AG09319 (cell line): Measurements from ENCODE around the gene DHRS3.
A peak's percentile ranks its signal among the peaks of the same experiment; 100 is the strongest.

ENCODE experiments used
- DNase-seq: peaks from one replicate; pipeline ENCODE4 v3.0.0-alpha.2; 2010; ENCODE audit warnings: low read depth; ENCODE audit errors: extremely low read depth
- TF ChIP-seq, protein P1 (sequence below): IDR thresholded peaks from 2 replicates; pipeline ENCODE4 v1.5.1; 2011; ENCODE audit warnings: low read depth, mild to moderate bottlenecking, inconsistent platforms, low read length, moderate library complexity

Gene DHRS3

DNA sequence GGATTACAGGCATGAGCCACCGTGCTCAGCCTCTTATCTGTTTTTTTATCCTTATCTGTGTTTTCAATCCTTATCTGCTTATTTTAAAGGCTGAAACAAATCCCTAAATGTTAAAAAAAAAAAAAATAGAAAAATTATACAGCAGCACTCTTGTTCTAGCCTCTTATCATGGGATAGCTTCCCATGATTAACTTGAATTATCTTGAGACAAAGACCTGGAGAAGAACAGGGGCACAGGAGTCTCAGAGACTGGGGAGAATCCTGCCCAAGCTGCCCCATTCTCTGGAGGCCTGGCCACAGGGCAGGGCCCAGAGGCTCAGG, 86.9 kb downstream of the DHRS3 start:
- DNase-seq, result no peak
- TF ChIP-seq, protein P1, sequence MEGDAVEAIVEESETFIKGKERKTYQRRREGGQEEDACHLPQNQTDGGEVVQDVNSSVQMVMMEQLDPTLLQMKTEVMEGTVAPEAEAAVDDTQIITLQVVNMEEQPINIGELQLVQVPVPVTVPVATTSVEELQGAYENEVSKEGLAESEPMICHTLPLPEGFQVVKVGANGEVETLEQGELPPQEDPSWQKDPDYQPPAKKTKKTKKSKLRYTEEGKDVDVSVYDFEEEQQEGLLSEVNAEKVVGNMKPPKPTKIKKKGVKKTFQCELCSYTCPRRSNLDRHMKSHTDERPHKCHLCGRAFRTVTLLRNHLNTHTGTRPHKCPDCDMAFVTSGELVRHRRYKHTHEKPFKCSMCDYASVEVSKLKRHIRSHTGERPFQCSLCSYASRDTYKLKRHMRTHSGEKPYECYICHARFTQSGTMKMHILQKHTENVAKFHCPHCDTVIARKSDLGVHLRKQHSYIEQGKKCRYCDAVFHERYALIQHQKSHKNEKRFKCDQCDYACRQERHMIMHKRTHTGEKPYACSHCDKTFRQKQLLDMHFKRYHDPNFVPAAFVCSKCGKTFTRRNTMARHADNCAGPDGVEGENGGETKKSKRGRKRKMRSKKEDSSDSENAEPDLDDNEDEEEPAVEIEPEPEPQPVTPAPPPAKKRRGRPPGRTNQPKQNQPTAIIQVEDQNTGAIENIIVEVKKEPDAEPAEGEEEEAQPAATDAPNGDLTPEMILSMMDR, result no peak

DNA sequence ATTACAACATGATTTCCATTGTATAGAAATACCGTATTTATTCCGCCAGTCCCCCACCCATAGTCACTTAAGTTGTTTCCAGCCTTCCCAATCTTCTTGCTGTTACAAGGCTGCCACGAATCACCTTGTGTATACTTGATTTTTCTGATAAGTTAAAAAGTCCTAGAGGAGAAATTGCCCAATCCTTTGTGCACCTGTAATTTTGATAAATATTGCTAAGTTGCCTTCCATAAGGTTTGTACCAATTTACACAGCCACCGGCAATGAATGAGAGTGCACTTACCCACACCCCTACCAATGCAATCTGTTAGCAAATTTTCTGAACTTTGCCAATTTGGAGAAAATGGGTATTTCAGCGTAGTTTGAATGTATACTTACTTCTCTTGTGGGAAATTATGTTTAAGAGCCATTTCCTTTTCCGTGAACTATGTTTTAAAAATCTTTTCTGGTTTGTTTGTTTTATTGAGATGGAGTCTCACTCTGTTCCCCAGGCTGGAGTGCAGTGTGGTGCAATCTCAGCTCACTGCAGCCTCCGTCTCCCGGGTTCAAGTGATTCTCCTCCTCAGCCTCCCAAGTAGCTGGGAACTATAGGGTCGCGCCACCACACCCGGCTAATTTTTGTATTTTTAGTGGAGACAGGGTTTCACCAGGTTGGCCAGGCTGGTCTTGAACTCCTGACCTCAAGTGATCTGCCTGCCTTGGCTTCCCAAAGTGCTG, 87.4 kb downstream of the DHRS3 start:
- DNase-seq, result no peak
- TF ChIP-seq, protein P1, result no peak

DNA sequence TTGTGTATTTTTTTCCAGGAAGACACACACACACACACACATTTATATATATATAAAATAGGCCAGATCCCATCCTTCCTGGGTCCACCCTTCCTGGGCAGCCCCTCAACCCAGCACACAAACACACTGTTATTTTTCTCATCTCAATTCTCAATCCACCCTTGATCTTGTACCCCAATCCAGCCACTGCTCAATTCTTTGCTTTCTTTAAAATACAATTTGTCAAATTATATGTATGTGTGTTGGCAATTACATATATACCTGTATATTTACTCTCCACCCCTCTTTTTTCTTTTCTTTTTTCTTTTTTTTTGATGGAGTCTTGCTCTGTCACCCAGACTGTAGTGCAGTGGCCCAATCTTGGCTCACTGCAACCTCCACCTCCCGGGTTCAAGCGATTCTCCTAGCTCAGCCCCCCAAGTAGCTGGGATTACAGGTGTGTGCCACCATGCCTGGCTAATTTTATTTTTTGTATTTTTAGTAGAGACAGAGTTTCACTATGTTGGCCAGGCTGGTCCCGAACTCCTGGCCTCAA, 88.3 kb downstream of the DHRS3 start:
- TF ChIP-seq, protein P1, result no peak

DNA sequence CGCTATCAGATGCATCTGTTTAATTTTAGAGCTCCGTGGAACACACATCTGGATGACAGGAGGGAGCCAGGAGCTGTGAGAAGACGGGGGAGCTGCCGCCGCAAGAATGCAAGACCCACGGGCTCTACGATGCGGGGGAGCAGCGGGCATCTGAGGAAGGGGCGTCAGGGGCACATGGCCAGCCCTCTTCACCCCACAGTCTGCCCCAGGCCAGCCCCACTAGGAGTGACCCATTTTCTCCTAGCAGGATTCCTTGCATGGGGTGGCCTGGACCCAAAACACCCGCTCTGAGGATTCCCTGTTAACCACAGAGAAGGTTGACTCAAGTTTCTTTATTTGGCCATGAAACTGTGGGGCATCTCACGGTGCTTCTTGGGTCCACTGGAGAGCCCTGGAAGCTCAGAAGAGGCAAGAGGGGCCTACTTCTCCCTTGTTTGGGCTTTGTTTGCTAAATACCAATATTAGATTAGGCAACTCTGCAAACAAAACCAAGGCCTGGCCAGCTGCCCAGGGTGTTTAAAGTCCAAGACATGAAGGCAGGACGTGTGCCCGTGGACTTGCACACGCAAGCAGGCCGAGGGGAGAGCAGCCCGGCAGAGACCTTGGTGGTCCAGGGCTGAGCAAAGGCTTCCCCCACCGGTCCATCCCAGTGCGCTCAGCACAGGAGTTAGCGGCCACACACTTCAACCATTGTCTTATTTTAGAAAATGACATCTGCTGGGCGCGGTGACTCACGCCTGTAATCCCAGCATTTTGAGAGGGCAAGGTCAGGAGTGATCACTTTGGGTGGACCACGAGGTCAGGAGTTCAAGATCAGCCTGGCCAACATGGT, 89.8 kb downstream of the DHRS3 start:
- TF ChIP-seq, protein P1, result no peak
- peak; percentile 76 for DNase-seq

More for the DNA sequence above, 88.3 kb downstream of the DHRS3 start:
- no peak for DNase-seq

DNA sequence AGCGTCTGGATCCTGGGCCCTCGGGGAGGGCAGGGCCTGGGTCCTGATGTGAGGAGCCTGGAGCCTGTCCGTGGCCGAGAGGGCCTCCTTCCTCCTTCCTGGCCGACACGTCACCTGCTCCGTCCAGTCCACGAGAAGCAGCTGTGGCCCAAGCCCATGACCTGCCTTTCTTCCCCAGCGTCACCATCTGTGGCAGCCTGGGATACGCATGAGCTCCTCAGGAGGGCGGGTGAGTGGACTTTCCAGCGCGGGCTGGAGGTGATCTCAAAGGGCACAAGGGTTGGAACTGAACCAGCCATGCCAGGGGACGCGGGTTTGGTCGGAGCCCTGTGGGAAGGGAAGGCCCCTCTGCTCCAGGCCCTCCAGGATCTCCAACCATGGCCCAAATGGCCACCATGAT, 90.4 kb downstream of the DHRS3 start:
- TF ChIP-seq, protein P1, result no peak
- DNase-seq, result no peak

DNA sequence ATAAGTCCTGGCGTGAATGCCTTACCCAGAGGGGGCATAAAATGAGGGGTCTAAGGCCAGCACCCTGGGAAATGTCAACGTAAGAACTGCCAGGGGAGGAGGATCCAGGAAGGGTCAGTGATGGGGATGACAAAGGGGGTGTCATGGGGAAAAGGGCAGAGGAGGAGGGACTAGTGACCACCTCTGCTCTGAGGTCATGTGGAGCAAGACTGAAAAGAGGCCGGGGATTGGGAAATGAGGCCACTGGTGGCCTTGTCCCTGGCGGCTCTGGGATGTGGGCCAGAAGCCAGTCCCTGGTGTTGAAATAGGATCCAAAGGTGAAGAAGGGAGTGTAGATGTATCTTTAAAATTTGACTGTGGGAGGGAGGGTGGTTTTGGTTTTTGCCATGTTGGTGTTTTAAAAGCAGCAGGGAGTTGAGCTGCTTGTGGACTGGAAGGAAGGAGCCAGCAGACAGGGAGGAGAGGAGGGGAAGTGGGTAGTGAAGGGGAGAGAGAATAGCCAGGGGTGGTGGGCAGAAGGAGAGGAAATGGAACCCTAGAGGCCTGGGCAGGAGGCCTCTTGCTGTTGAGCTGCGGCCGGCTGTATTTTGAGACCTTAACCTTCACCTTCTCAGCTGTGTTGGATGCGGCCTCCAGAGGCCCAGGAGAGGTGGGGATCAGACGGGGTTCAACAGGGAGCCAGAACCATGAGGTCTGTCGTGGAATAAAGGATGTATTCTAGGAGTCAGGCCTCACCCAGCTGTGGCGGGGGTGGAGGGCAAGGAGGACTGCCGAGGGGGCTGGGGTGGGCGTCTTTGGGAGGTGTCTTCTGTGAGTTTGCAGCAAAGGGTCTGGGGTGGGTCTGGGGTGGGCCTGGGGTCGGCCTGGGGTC, 92.5 kb downstream of the DHRS3 start:
- no peak for DNase-seq
- TF ChIP-seq, protein P1, result no peak
